HCT116 (cell line): ENCODE measurements around the gene TBL1X.

Experiments used
- EZH2 ChIP-seq: fragments of 200-600 bp; sonication (generic); IDR thresholded peaks from 2 replicates; pipeline ENCODE4 v1.6.1; 2017; ENCODE audit warnings: antibody characterized with exemption, mixed run types
- EZH2phosphoT487 ChIP-seq: fragments of 200-600 bp; IDR thresholded peaks from 2 replicates; pipeline ENCODE4 v1.6.1; 2018; ENCODE audit warnings: antibody characterized with exemption, borderline replicate concordance
- FOSL1 ChIP-seq: IDR thresholded peaks from 2 replicates; pipeline ENCODE4 v1.6.1; 2012; ENCODE audit warnings: low read depth
- POLR2A ChIP-seq: IDR thresholded peaks from 2 replicates; pipeline ENCODE4 v1.7.0; 2011; ENCODE audit warnings: borderline replicate concordance; ENCODE audit not compliant: insufficient read depth, insufficient read length; ENCODE audit errors: extremely low read depth
- POLR2AphosphoS5 ChIP-seq: IDR thresholded peaks from 2 replicates; pipeline ENCODE4 v1.6.1; 2011; ENCODE audit warnings: mild to moderate bottlenecking, low read depth, low read length, moderate library complexity
- TCF7L2 ChIP-seq: IDR thresholded peaks from 2 replicates; pipeline ENCODE4 v1.7.0; 2011; ENCODE audit warnings: borderline replicate concordance, inconsistent platforms; ENCODE audit not compliant: insufficient read depth, insufficient read length; ENCODE audit errors: extremely low read depth
- ZNF274 ChIP-seq: fragments of 200-500 bp; sonication (Bioruptor generic); IDR thresholded peaks from 2 replicates; pipeline ENCODE4 v1.6.1; 2014; ENCODE audit warnings: mild to moderate bottlenecking, low read depth, low read length, inconsistent platforms
- TF ChIP-seq, protein P1 (sequence below), 3 experiments: fragments of 200-600 bp in 1 of 3; sonication (generic) in 1 of 3; IDR thresholded peaks in 2 of 3; conservative IDR thresholded peaks in 1 of 3; 2 replicates each; pipeline ENCODE4 v1.5.1; 2012 to 2017; ENCODE audit warnings: low read depth in 2 of 3, low read length in 2 of 3, antibody characterized with exemption in 1 of 3, borderline replicate concordance in 1 of 3, control low read depth in 1 of 3, mild to moderate bottlenecking in 1 of 3, mixed read lengths in 1 of 3, mixed run types in 1 of 3, moderate library complexity in 1 of 3; ENCODE audit not compliant: insufficient read depth in 1 of 3
- TF ChIP-seq, protein P2 (sequence below): IDR thresholded peaks from 2 replicates; pipeline ENCODE4 v1.6.1; 2012; ENCODE audit warnings: low read depth
- TF ChIP-seq, protein P3 (sequence below): IDR thresholded peaks from 2 replicates; pipeline ENCODE4 v1.6.1; 2012

DNA sequence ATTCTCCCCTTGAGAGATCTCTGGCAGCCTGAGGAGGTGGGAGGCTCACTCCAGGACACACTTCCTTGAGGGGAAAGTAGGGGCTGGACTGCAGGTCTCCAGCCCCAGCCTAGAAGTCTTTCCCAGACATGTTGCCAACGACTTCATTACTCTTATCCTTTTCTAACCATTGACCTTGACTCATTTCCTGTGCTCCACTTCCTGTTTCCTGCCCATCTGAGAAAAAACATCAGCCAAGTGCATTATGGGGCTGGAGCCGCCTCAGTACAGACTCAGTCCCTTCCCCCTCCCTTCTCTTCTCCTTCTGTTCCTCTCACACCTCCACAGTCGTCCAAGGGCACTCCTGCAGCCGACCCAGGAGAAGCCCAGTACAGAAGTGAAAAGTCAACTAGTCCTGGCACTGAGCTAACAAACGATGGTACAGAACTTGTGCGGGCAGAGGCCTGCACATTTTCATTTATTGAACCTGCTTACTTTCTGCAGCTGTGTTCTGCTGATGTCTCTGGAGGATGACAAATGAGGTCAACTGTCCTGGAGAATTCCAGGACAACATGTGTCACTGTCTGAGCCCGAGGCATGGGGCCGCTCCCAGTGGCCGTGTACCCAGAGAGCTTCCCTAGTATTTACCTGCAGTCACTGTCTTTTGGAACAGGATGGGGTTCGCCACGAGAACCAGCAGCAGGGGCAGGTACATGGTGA lies 280.7 kb downstream of the TBL1X start:
- TF ChIP-seq, protein P1, sequence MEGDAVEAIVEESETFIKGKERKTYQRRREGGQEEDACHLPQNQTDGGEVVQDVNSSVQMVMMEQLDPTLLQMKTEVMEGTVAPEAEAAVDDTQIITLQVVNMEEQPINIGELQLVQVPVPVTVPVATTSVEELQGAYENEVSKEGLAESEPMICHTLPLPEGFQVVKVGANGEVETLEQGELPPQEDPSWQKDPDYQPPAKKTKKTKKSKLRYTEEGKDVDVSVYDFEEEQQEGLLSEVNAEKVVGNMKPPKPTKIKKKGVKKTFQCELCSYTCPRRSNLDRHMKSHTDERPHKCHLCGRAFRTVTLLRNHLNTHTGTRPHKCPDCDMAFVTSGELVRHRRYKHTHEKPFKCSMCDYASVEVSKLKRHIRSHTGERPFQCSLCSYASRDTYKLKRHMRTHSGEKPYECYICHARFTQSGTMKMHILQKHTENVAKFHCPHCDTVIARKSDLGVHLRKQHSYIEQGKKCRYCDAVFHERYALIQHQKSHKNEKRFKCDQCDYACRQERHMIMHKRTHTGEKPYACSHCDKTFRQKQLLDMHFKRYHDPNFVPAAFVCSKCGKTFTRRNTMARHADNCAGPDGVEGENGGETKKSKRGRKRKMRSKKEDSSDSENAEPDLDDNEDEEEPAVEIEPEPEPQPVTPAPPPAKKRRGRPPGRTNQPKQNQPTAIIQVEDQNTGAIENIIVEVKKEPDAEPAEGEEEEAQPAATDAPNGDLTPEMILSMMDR (IDR thresholded peaks at IDR 0.05 in 2 of 3, conservative IDR thresholded peaks at IDR 0.05 in 1 of 3; ENCODE audit: borderline replicate concordance in 1 of 3, insufficient read depth in 1 of 3, low read depth in 2 of 3, low read length in 2 of 3): no peak
- TF ChIP-seq, protein P2, sequence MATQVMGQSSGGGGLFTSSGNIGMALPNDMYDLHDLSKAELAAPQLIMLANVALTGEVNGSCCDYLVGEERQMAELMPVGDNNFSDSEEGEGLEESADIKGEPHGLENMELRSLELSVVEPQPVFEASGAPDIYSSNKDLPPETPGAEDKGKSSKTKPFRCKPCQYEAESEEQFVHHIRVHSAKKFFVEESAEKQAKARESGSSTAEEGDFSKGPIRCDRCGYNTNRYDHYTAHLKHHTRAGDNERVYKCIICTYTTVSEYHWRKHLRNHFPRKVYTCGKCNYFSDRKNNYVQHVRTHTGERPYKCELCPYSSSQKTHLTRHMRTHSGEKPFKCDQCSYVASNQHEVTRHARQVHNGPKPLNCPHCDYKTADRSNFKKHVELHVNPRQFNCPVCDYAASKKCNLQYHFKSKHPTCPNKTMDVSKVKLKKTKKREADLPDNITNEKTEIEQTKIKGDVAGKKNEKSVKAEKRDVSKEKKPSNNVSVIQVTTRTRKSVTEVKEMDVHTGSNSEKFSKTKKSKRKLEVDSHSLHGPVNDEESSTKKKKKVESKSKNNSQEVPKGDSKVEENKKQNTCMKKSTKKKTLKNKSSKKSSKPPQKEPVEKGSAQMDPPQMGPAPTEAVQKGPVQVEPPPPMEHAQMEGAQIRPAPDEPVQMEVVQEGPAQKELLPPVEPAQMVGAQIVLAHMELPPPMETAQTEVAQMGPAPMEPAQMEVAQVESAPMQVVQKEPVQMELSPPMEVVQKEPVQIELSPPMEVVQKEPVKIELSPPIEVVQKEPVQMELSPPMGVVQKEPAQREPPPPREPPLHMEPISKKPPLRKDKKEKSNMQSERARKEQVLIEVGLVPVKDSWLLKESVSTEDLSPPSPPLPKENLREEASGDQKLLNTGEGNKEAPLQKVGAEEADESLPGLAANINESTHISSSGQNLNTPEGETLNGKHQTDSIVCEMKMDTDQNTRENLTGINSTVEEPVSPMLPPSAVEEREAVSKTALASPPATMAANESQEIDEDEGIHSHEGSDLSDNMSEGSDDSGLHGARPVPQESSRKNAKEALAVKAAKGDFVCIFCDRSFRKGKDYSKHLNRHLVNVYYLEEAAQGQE: no peak
- no peak for TF ChIP-seq TCF7L2
- TF ChIP-seq POLR2A: no peak
- no peak for TF ChIP-seq EZH2
- no peak for TF ChIP-seq POLR2AphosphoS5
- no peak for TF ChIP-seq FOSL1
- TF ChIP-seq ZNF274: no peak
- TF ChIP-seq EZH2phosphoT487: no peak
- TF ChIP-seq, protein P3, sequence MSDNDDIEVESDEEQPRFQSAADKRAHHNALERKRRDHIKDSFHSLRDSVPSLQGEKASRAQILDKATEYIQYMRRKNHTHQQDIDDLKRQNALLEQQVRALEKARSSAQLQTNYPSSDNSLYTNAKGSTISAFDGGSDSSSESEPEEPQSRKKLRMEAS: no peak
